HCT116 (cell line): ENCODE measurements around the gene VAV2. TPM values are rescaled to one million over a fixed set of nuclear protein-coding genes. Genes with fewer than 3 reads are reported as not detected.

Experiments used
- ATAC-seq: fragments of 200-7000 bp; cut with Tn5 transposase; 2 replicates; pipeline ENCODE4 v1.9.1; 2020; ENCODE audit warnings: mild to moderate bottlenecking, moderate library complexity
- BruUV-seq: library from RNA; stranded (reverse); fragments of 400-500 nt; replicated peaks from 2 replicates; lab custom pipeline; 2021; lab: Mats Ljungman, UMichigan
- CTCF ChIA-PET: fragments of 300-600 bp; sonication (Branson Sonifier 250); formaldehyde crosslinking; loops from one replicate; lab custom pipeline; 2021; ENCODE audit warnings: antibody characterized with exemption; lab: Charles Lee
- POLR2A ChIA-PET: fragments of 300-600, 350-600 bp; sonication (Branson Sonifier 250); formaldehyde crosslinking; loops from one replicate; lab custom pipeline; 2021; ENCODE audit warnings: antibody characterized with exemption; lab: Charles Lee
- RAD21 ChIA-PET, 2 experiments: fragments of 300-600 bp; sonication (Branson Sonifier 250); formaldehyde crosslinking; loops; one replicate each; lab custom pipeline; 2023; ENCODE audit warnings: low total read pairs in 2 of 2; ENCODE audit not compliant: uncharacterized antibody in 2 of 2, unreplicated experiment in 2 of 2, low non-redundant PET in 1 of 2; lab: Charles Lee
- DNase-seq: peaks from one replicate; pipeline ENCODE4 v3.0.0-alpha.2; 2010; ENCODE audit warnings: low read depth, low spot score
- H2AFZ ChIP-seq: fragments of 200-600 bp; shearing (Covaris generic), sonication (generic); 2 replicates; pipeline ENCODE4 v1.6.1; 2017; ENCODE audit warnings: low read depth, mixed run types, mixed read lengths, antibody characterized with exemption, low read length; ENCODE audit not compliant: poor library complexity, severe bottlenecking
- H3K27ac ChIP-seq: 2 replicates; pipeline ENCODE4 v1.5.1; 2012; ENCODE audit warnings: low read depth, low read length
- H3K27me3 ChIP-seq: fragments of 200-600 bp; sonication (generic); 2 replicates; pipeline ENCODE4 v1.6.1; 2016; ENCODE audit warnings: mixed run types, low read length, mixed read lengths; ENCODE audit not compliant: insufficient read depth
- H3K36me3 ChIP-seq, 2 experiments: fragments of 200-500 bp in 1 of 2; fragments of 200-600 bp in 1 of 2; sonication (Bioruptor generic) in 1 of 2; sonication (generic) in 1 of 2; 2 replicates each; pipeline versions ENCODE4 v1.5.1 to v1.6.1; 2014 to 2016; ENCODE audit warnings: low read length in 2 of 2, inconsistent platforms in 1 of 2, mixed read lengths in 1 of 2, mixed run types in 1 of 2; ENCODE audit not compliant: insufficient read depth in 2 of 2, control insufficient read depth in 1 of 2
- H3K4me1 ChIP-seq, 2 experiments: fragments of 200-600 bp in 1 of 2; sonication (generic) in 1 of 2; 2 replicates each; pipeline versions ENCODE4 v1.5.1 to v1.6.1; 2012 to 2017; ENCODE audit warnings: low read length in 2 of 2, inconsistent platforms in 1 of 2, mild to moderate bottlenecking in 1 of 2, mixed read lengths in 1 of 2, mixed run types in 1 of 2, moderate library complexity in 1 of 2; ENCODE audit not compliant: insufficient read depth in 2 of 2, control insufficient read depth in 1 of 2
- H3K4me2 ChIP-seq: fragments of 200-600 bp; sonication (generic); 2 replicates; pipeline ENCODE4 v1.6.1; 2017; ENCODE audit warnings: mixed run types, low read length, mixed read lengths
- H3K4me3 ChIP-seq, 2 experiments: fragments of 200-600 bp in 1 of 2; sonication (generic) in 1 of 2; replicated peaks in 1 of 2; 2 replicates each; pipeline ENCODE4 v1.5.1; 2011 to 2016; ENCODE audit warnings: low read length in 2 of 2, control low read depth in 1 of 2, low read depth in 1 of 2, mild to moderate bottlenecking in 1 of 2, mixed read lengths in 1 of 2, mixed run types in 1 of 2
- H3K79me2 ChIP-seq: fragments of 200-600 bp; sonication (generic); 2 replicates; pipeline ENCODE4 v1.6.1; 2017; ENCODE audit warnings: mild to moderate bottlenecking, mixed run types, low read length, moderate library complexity, mixed read lengths; ENCODE audit not compliant: insufficient read depth
- H3K9ac ChIP-seq: fragments of 200-600 bp; sonication (generic); 2 replicates; pipeline ENCODE4 v1.6.1; 2016; ENCODE audit warnings: low read length, mixed read lengths
- H3K9me2 ChIP-seq: fragments of 200-600 bp; sonication (generic), shearing (Covaris generic); 2 replicates; pipeline ENCODE4 v1.6.1; 2017; ENCODE audit warnings: mixed run types, mild to moderate bottlenecking, moderate library complexity; ENCODE audit not compliant: insufficient read depth
- H3K9me3 ChIP-seq, 2 experiments: fragments of 200-500 bp in 1 of 2; fragments of 200-600 bp in 1 of 2; sonication (Bioruptor generic) in 1 of 2; sonication (generic) in 1 of 2; 2 replicates each; pipeline ENCODE4 v1.6.1; 2014 to 2017; ENCODE audit warnings: low read length in 2 of 2, mixed read lengths in 2 of 2, inconsistent platforms in 1 of 2, low read depth in 1 of 2, mild to moderate bottlenecking in 1 of 2, mixed run types in 1 of 2, moderate library complexity in 1 of 2; ENCODE audit not compliant: control insufficient read depth in 1 of 2, insufficient read depth in 1 of 2
- H4K20me1 ChIP-seq: fragments of 200-600 bp; sonication (generic), shearing (Covaris generic); 2 replicates; pipeline ENCODE4 v1.6.1; 2017; ENCODE audit warnings: mixed run types, mild to moderate bottlenecking, moderate library complexity; ENCODE audit not compliant: insufficient read depth
- CBX3 ChIP-seq: IDR thresholded peaks from 2 replicates; pipeline ENCODE4 v1.6.1; 2012; ENCODE audit warnings: low read depth
- CEBPB ChIP-seq: IDR thresholded peaks from 2 replicates; pipeline ENCODE4 v1.6.1; 2012; ENCODE audit warnings: low read depth
- ELF1 ChIP-seq: IDR thresholded peaks from 2 replicates; pipeline ENCODE4 v1.6.1; 2012; ENCODE audit warnings: low read depth, borderline replicate concordance
- EZH2 ChIP-seq: fragments of 200-600 bp; sonication (generic); IDR thresholded peaks from 2 replicates; pipeline ENCODE4 v1.6.1; 2017; ENCODE audit warnings: antibody characterized with exemption, mixed run types
- EZH2phosphoT487 ChIP-seq: fragments of 200-600 bp; IDR thresholded peaks from 2 replicates; pipeline ENCODE4 v1.6.1; 2018; ENCODE audit warnings: antibody characterized with exemption, borderline replicate concordance
- FOSL1 ChIP-seq: IDR thresholded peaks from 2 replicates; pipeline ENCODE4 v1.6.1; 2012; ENCODE audit warnings: low read depth
- JUND ChIP-seq: IDR thresholded peaks from 2 replicates; pipeline ENCODE4 v1.6.1; 2012
- POLR2A ChIP-seq: IDR thresholded peaks from 2 replicates; pipeline ENCODE4 v1.7.0; 2011; ENCODE audit warnings: borderline replicate concordance; ENCODE audit not compliant: insufficient read depth, insufficient read length; ENCODE audit errors: extremely low read depth
- POLR2AphosphoS5 ChIP-seq: IDR thresholded peaks from 2 replicates; pipeline ENCODE4 v1.6.1; 2011; ENCODE audit warnings: mild to moderate bottlenecking, low read depth, low read length, moderate library complexity
- RAD21 ChIP-seq: IDR thresholded peaks from 2 replicates; pipeline ENCODE4 v1.6.1; 2012; ENCODE audit warnings: low read depth, mild to moderate bottlenecking
- SIN3A ChIP-seq: IDR thresholded peaks from 2 replicates; pipeline ENCODE4 v1.6.1; 2012; ENCODE audit warnings: low read depth
- SP1 ChIP-seq: IDR thresholded peaks from 2 replicates; pipeline ENCODE4 v1.6.1; 2012; ENCODE audit warnings: low read depth
- TCF7L2 ChIP-seq: IDR thresholded peaks from 2 replicates; pipeline ENCODE4 v1.7.0; 2011; ENCODE audit warnings: borderline replicate concordance, inconsistent platforms; ENCODE audit not compliant: insufficient read depth, insufficient read length; ENCODE audit errors: extremely low read depth
- ZFX ChIP-seq: fragments of 450-650 bp; IDR thresholded peaks from 2 replicates; pipeline ENCODE4 v1.6.1; 2017
- ZNF274 ChIP-seq: fragments of 200-500 bp; sonication (Bioruptor generic); IDR thresholded peaks from 2 replicates; pipeline ENCODE4 v1.6.1; 2014; ENCODE audit warnings: mild to moderate bottlenecking, low read depth, low read length, inconsistent platforms
- intact Hi-C: fragments of 100-400 bp; cut with micrococcal nuclease; formaldehyde crosslinking; loops from 2 replicates; pipeline ENCODE4 v1.10.0; 2022
- total RNA-seq: library from RNA; stranded (reverse); gene quantifications from one replicate; pipeline ENCODE4 v1.2.1, GENCODE V29; 2021; ENCODE audit not compliant: unreplicated experiment

The VAV2 gene
- total RNA-seq, 1 experiment from 2014 or later = 33.2 TPM

GRCh38 chr9:133771486-133772482 lies 220.3 kb downstream of the VAV2 start:
- Histone ChIP-seq H3K4me3 (no peak overlapping the region), H3K4me2 (no peak overlapping the region), H3K27ac (no peak overlapping the region), H3K4me1 (no peaks in the 10 kb centered on the region), H3K27me3 (no peaks in the 10 kb centered on the region), H3K36me3 (peaks cover 6 to 37% of the 10 kb centered on the region in 2 experiments), H2AFZ (no peak overlapping the region), H3K9ac (no peak overlapping the region), H3K9me3 (peaks cover 7 to 17% of the 10 kb centered on the region in 2 experiments; a peak in 3 of 4 replicates), H4K20me1 (no peaks in the 10 kb centered on the region), H3K9me2 (no peaks in the 10 kb centered on the region), H3K79me2 (no peaks in the 10 kb centered on the region)
- POLR2A ChIA-PET = no interaction called here
- intact Hi-C loops = no loop called here
- RAD21 ChIA-PET = no interaction called here
- no peak for ATAC-seq
- TF ChIP-seq SIN3A (no peak), ZFX (no peak), ELF1 (no peak), CEBPB (no peak), CBX3 (no peak), EZH2phosphoT487 (no peak), FOSL1 (no peak), POLR2A (no peak), ZNF274 (no peak), TCF7L2 (no peak), JUND (no peak), SP1 (no peak), RAD21 (no peak), POLR2AphosphoS5 (no peak), EZH2 (no peak)
- CTCF ChIA-PET = no interaction called here
- BruUV-seq = no TSS peak
- no peak for DNase-seq
